ENCODE results near the gene CDK5R2.

CDK5R2 gene

GRCh38 chr2:219010162-219010756, 50.8 kb downstream of the CDK5R2 start:
- no peak for DNase-seq

GRCh38 chr2:219010873-219011272, 51.4 kb downstream of the CDK5R2 start:
- no peak for DNase-seq

All from NCI-H1048 (cell line).